Epithelial cell of proximal tubule (primary cell): Measurements from ENCODE around the gene PPP1R1C. TPM values are rescaled to one million over a fixed set of nuclear protein-coding genes. Genes with fewer than 3 reads are reported as not detected.

Experiments used
- DNase-seq: peaks from one replicate; pipeline ENCODE4 v3.0.0-alpha.2; 2011; ENCODE audit warnings: low read depth
- H3K4me3 ChIP-seq: 2 replicates; pipeline ENCODE4 v1.5.1; 2011; ENCODE audit warnings: low read depth, mild to moderate bottlenecking, low read length
- CTCF ChIP-seq: conservative IDR thresholded peaks from 2 replicates; pipeline ENCODE4 v1.5.1; 2012; ENCODE audit warnings: low read depth, mild to moderate bottlenecking, low read length
- total RNA-seq: library from RNA; depleted of rRNA; stranded (reverse); fragments of >200 nt; gene quantifications from 2 replicates; pipeline ENCODE4 v1.2.3, GENCODE V29; 2015

PPP1R1C gene
- total RNA-seq, 1 donor from 2014 or later: 0.35 TPM

GRCh38 chr2:182049372-182050148 lies 63.9 kb downstream of the PPP1R1C start:
- no peak overlapping the region for H3K4me3 ChIP-seq
- DNase-seq: no peak
- TF ChIP-seq CTCF: no peak

DNA sequence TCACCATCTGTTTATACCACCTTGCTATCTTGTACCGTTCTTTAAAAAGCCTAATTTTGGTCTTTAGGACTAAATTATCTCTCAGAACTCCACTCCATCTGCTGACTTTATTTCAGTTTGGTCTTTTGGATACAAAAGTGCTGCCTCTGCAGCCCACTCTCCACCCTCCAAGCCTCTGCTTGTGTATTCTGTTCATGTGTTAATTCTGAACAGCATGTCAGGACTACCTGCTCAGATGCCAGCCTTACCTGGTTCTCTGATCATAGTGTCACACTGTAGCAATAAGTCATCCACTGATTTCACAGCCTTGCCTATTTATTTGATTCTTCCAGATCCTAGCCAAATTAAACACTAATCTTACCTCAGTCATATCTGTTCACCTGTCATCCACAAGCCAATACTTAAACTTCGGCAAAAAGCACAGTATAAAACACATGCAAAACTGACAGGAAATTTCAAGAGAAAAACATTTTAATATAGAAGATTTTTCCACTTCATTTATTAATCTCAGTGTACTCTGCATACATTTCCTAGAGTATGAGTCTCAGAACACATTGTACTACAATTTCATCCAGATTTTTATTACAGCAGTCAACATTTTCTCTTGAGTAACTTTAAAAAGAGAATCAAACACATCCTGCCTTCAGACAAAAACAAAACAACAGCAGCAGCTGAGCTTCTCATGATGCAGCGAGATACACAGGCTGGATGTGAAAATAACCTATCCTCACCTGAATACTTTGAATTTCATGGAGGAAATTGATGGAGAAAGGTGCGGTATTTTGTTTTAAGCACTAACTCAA lies 64.9 kb downstream of the PPP1R1C start:
- no peak overlapping the region for H3K4me3 ChIP-seq
- TF ChIP-seq CTCF: no peak
- DNase-seq: no peak

DNA sequence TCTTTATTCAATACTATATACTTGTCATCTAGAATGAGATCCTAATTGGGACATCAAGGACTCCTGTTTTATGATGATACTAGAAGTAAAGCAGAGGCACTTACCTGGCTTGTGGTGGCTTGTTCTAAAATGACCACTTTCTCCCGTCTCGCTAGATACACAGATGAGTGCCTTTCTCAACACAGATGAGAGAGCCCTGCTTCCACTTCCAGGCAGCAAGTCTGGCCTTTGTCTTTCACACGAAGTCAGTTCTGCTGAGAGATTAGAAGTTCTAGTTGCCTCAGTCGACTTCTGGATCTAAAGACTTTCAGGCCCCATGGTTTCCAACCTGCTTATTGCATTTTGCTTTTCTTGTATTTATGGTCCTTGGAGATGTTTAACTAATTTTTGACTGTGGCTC lies 70.3 kb downstream of the PPP1R1C start:
- no peak for TF ChIP-seq CTCF
- no peak overlapping the region for H3K4me3 ChIP-seq
- no peak for DNase-seq

DNA sequence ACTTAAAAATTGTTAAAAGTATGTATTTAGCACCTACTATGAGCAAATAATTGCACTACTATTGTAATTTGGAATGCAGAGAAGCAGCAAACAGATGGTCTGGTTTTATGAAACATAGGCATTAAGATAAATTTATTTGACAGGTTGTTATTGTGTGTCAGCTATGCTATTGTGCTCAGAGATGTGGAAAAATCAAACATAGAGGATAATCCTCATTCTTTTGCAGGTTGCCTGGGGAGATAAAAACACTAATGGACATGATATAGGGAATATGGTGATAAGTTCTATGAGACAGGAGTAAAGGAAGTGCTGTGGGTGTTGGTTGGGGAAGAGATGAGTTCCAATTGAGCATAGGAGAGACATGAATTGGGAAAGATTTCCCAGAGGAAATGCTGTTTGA lies 71.3 kb downstream of the PPP1R1C start:
- DNase-seq: no peak
- TF ChIP-seq CTCF: no peak
- no peak overlapping the region for H3K4me3 ChIP-seq

GRCh38 chr2:182058056-182058455 lies 72.4 kb downstream of the PPP1R1C start:
- H3K4me3 ChIP-seq: no peak overlapping the region
- DNase-seq: no peak
- no peak for TF ChIP-seq CTCF

- no peak for TF ChIP-seq CTCF
- no peak for DNase-seq
- H3K4me3 ChIP-seq: no peak overlapping the region
These were observed 76.1 kb downstream of the PPP1R1C start for GRCh38 chr2:182061739-182062138.
